ENCODE data around the gene ZNF527.
"Not testable (repeated sequence)": the region's sequence is repeated elsewhere in the genome, so short reads cannot be mapped to it uniquely, and the experiment has no call there.

Gene ZNF527

GRCh38 chr19:37370880-37371661, at the start of gene ZNF527:
Gene ZNF527, plus strand, starts transcription at chr19:37371099. Its CDS starts 3,100 bp downstream, at chr19:37374199.
- DNase-seq (ENCODE audit: low read depth): peak; percentile 96

GRCh38 chr19:37329686-37330085, 41.2 kb upstream of the ZNF527 start:
- DNase-seq (ENCODE audit: low read depth): no peak

GRCh38 chr19:37332839-37333238, 38.1 kb upstream of the ZNF527 start:
- no peak for DNase-seq (ENCODE audit: low read depth)

DNA sequence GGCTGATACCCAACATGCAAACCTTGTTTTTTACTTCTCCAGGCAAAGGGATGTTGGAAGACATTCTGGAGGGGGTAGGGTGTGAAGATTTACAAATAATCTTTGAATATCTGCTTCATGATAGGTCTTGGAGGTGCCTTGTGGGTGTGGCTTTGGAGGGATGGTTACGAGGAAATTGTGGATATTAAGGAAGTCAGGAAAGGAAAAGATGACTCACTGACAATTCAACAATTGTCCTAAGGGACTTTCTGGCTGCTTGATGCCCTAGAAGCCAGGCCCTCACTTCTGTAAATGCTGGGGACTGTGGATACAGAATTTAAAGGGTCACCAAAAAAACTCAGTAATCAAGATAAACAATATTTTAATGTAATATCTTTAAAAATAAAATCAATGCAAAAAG, 37.4 kb upstream of the ZNF527 start:
- no peak for DNase-seq (ENCODE audit: low read depth)

- DNase-seq (ENCODE audit: low read depth): peak; percentile 75
Observed at GRCh38 chr19:37334179-37335071, 36.5 kb upstream of the ZNF527 start.

- no peak for DNase-seq (ENCODE audit: low read depth)
Observed at GRCh38 chr19:37342753-37343152, 28.1 kb upstream of the ZNF527 start.

GRCh38 chr19:37346091-37346490, 24.8 kb upstream of the ZNF527 start:
- DNase-seq (ENCODE audit: low read depth): no peak

DNA sequence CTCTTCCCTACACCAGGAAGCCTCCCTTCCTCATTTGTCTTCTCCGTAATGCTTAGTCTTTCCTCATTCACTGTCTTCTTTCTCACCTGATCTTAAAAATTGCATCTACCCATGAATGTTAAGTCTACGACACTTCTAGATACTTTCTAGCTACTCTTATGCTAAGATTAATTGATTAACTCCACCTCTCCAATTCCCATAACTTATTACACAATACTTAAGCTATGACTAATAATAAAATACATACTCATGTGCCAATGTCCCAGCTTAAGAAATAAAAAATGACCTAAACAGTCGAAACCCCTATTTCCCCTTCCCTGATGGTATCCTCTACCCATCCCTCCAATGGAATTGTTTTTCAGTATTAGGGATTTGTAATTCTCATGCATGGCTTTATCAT, 22.8 kb upstream of the ZNF527 start:
- no peak for DNase-seq (ENCODE audit: low read depth)

- DNase-seq (ENCODE audit: low read depth): no peak
Observed at GRCh38 chr19:37353968-37354367, 16.9 kb upstream of the ZNF527 start.

GRCh38 chr19:37355901-37356300, 15.0 kb upstream of the ZNF527 start:
- no peak for DNase-seq (ENCODE audit: low read depth)

DNA sequence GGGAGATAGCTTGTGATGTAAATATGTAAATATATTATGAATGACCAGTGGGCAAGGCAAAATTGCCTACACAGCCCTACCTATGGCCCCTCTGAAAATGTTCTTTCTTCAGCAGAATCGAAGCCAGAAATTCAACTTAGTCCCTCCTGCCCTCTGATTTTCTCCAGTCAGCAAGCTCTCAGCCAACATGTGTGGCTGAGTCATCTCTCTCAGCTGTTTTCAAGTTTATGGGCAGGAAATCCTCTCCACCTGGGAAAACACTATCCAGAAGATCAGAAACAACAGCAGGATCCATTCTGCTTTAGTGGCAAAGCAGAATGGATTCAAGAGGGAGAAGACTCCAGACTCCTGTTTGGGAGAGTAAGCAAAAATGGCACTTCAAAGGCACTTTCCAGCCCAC, 8.9 kb upstream of the ZNF527 start:
- DNase-seq (ENCODE audit: low read depth): no peak

GRCh38 chr19:37362733-37363132, 8.2 kb upstream of the ZNF527 start:
- no peak for DNase-seq (ENCODE audit: low read depth)

DNA sequence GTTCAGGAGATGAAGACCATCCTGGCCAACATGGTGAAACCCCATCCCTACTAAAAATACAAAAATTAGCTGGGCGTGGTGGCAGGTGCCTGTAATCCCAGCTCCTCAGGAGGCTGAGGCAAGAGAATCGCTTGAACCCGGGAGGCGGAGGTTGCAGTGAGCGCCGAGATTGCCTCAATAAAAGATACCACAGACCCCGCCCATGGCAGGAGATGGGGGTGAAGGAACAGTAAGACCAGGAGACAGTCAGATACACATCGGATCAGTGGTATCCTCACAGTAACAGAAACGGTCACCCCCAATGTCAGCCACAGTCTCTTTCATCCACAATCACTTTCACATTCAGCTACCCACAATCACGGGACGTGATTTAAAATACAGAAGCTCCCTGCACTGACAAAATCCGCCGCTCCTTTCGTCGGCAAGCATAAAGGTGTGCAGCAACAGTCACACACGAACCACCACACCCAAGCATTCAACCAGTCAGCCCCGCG, 466 bp upstream of the ZNF527 start:
- DNase-seq (ENCODE audit: low read depth): not testable (repeated sequence)

GRCh38 chr19:37389234-37389633, 18.3 kb downstream of the ZNF527 start:
- DNase-seq (ENCODE audit: low read depth): no peak

DNA sequence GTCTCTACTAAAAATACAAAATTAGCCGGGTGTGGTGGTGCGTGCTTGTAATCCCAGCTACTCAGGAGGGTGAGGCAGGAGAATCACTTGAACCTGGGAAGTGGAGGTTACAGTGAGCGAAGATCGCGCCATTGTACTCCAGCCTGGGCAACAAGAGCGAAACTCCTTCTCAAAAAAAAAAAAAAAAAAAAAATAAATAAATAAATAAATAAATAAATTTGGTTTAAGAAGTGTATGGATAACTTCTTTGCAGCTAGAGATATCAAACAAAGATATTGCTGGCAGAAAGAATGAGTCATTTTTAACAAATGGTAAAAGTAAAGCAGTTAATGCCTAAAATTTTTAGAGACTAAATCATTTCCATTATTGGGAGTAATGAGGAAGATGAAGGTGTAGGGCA, 20.5 kb downstream of the ZNF527 start:
- not testable (repeated sequence) for DNase-seq (ENCODE audit: low read depth)

GRCh38 chr19:37401078-37401477, 30.2 kb downstream of the ZNF527 start:
- DNase-seq (ENCODE audit: low read depth): no peak

- DNase-seq (ENCODE audit: low read depth): no peak
Observed at GRCh38 chr19:37403403-37403802, 32.5 kb downstream of the ZNF527 start.

- DNase-seq (ENCODE audit: low read depth): not testable (repeated sequence)
Observed at GRCh38 chr19:37406140-37406846, 35.4 kb downstream of the ZNF527 start.

DNA sequence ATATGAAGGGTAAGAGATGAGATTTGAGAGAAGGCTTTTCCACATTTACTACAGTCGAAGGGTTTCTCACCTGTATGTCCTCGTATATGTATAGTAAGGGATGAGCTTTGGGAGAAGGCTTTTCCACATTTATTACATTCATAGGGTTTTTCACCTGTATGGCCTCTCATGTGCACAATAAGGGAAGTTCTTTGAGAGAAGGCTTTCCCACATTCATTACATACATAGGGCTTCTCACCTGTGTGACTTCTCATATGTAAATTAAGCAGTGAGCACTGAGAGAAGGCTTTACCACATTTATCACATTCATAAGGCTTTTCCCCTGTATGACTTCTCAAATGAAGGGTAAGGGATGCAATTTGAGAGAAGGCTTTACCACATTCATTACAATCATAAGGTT, 41.8 kb downstream of the ZNF527 start:
- no peak for DNase-seq (ENCODE audit: low read depth)

- no peak for DNase-seq (ENCODE audit: low read depth)
Observed at GRCh38 chr19:37413313-37414084, 42.6 kb downstream of the ZNF527 start.

Measured in stimulated activated CD8-positive, alpha-beta memory T cell treated with anti-CD3 and anti-CD28 coated beads, Interleukin-4, amount 100 ng/mL, for 24 hours (primary cell).